OCI-LY1 (cell line): ENCODE data around the gene SHROOM2.

Experiments used
- EZH2 ChIP-seq: fragments of 200-600 bp; sonication (generic), shearing (Covaris generic); IDR thresholded peaks from 2 replicates; pipeline ENCODE4 v1.8.0; 2017; ENCODE audit warnings: borderline replicate concordance, mixed run types, mild to moderate bottlenecking, antibody characterized with exemption, low read length, moderate library complexity, mixed read lengths
- TF ChIP-seq, protein P1 (sequence below): fragments of 200-600 bp; sonication (generic), shearing (Covaris generic); IDR thresholded peaks from 2 replicates; pipeline ENCODE4 v1.5.1; 2017; ENCODE audit warnings: mild to moderate bottlenecking, antibody characterized with exemption, low read length, moderate library complexity, mixed read lengths

DNA sequence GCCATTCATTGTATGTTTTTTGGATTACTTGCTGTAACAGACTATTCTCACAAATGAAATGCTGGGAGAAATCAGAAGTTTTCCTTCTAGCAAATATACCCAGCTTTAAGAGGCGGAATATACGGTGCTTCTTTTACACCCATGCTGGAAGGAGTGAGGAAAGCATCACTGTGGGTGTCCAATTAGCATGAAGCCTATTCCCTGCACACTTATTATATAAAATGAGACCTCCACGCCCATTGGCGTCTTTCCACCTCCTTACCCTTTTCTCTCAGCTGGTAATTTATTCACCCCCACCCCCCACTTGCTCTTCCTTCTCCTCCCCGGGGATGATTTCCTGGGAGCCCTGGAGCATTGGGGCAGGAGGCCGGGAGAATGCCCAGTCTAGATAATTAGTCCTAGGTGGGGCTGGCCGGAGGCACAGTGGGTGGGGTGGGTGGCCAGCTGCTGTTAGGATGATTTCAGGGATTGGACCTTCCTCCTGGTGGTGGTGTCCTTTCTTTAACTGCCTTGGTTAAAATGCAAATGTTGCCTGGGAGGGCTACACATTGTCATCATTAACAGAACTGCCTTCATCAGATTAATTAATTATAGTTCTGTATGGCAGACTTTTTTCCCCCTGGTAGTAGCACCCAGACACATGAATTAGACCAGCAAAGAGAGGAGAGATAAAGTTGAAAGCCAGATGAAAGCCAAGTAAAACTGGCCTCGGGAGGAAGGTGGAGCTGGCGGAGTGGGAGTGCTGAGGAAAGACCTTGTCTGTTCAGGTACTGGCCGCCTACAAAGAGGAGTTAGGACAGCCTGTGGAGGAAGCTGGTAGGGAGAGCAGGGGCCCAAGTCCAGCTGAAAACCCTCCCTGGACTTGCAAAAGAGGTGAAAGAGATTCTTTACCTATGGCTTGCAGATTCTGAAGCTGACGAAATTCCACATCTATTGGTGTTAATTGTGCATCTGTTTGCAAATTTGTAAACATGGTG, 11.4 kb downstream of the SHROOM2 start:
- TF ChIP-seq, protein P1, sequence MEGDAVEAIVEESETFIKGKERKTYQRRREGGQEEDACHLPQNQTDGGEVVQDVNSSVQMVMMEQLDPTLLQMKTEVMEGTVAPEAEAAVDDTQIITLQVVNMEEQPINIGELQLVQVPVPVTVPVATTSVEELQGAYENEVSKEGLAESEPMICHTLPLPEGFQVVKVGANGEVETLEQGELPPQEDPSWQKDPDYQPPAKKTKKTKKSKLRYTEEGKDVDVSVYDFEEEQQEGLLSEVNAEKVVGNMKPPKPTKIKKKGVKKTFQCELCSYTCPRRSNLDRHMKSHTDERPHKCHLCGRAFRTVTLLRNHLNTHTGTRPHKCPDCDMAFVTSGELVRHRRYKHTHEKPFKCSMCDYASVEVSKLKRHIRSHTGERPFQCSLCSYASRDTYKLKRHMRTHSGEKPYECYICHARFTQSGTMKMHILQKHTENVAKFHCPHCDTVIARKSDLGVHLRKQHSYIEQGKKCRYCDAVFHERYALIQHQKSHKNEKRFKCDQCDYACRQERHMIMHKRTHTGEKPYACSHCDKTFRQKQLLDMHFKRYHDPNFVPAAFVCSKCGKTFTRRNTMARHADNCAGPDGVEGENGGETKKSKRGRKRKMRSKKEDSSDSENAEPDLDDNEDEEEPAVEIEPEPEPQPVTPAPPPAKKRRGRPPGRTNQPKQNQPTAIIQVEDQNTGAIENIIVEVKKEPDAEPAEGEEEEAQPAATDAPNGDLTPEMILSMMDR, result no peak
- no peak for TF ChIP-seq EZH2
